HG03575 (cell line): ENCODE measurements around the gene ZNF423.
"Not testable (repeated sequence)": the region's sequence is repeated elsewhere in the genome, so short reads cannot be mapped to it uniquely, and the experiment has no call there.

Experiments
- ATAC-seq: cut with Tn5 transposase; IDR thresholded peaks from one replicate; pipeline ENCODE4 v1.9.1; 2021; ENCODE audit not compliant: unreplicated experiment, insufficient number of reproducible peaks, low FRiP score; ENCODE audit errors: extremely low read depth

The ZNF423 gene

GRCh38 chr16:49855822-49856671 is at the start of gene ZNF423:
Gene ZNF423 (minus strand): TSS chr16:49856112. CDS start chr16:49855774, 338 bp downstream.
- ATAC-seq = no peak

DNA sequence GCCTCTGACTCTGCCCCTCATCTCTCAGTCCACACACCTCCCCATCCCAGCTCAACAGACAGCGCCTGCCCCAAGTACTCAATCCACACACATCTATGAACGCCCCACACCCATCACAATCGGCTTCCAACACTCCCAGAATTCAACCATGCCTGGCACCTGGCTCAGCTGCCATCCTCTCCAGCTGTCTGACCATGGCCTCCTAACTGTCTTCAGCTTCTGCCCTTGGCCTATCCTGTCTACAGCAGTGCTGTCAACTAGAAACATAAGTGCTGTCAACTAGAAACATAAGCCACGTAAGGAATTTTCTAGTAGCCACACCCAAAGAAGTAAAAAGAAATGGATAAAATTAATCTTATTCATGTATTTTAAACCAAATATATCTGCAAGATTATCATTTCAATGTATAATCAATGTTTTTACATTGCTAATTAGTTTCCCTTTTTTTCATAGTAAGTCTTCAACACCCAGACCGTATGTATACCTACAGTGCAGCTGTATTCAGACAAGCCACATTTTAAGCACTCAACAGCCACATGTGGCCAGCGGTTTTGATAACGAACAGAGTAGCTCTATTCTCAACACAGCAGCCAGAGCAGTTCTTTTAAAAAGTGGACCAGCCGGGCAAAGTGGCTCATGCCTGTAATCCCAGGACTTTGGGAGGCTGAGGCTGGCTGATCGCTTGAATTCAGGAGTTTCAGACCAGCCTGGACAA is 48.6 kb upstream of the ZNF423 start:
- no peak for ATAC-seq

DNA sequence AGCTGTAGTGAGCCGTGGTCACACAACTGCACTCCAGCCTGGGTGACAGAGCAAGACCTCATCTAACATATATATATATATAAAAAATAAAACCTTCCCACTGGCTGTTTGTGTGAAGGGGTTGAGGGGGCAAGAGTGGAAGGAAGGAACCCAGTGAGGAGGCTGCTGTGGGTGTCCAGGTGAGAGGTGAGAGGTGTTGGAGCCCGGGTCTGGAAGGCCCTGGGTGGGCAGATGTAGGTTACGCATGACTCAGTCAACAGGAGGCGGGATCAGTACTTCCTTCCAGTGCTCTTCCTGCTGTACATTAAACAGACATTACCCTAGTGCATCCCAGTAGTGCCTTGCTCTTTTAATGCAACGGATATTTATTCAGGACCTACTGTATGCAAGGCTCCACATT is 47.0 kb upstream of the ZNF423 start:
- no peak for ATAC-seq

DNA sequence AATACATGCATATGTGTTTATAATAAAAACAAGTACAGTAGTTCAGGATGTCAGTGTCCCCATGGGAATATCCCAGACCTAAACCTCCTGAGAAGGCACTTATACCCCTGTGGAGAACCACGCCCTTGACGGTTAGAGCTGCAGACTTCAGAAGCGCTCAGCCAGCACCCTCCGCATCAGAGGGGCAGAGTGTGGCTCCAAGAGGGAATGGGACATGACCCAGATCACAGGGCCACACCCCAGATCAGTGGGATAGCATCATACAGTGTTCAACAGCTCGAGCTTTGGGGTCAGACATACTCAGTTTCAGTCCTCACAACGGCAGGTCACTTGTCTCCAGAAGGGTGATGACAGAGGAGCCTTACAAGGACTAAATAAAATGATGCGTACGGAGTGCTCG is 45.8 kb upstream of the ZNF423 start:
- no peak for ATAC-seq

DNA sequence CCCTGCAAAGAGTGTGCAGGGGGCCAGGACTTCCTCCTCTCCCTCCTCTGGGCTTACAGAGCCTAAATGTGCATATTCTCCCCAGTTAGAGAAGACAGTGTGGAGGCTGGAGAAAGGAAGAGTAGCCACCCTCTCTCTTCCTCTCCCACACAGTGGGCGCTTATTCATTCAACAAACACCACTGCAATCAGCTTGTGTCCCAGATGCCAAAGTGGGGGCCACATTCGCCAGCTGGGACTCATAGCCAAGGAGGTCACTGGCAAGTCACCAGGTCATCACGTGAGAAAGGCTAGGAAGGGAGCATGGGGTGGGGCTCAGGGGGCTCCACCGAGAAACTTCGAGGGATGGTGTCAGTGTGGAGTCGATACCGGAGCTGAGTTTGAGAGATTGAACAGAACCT is 45.0 kb upstream of the ZNF423 start:
- no peak for ATAC-seq

DNA sequence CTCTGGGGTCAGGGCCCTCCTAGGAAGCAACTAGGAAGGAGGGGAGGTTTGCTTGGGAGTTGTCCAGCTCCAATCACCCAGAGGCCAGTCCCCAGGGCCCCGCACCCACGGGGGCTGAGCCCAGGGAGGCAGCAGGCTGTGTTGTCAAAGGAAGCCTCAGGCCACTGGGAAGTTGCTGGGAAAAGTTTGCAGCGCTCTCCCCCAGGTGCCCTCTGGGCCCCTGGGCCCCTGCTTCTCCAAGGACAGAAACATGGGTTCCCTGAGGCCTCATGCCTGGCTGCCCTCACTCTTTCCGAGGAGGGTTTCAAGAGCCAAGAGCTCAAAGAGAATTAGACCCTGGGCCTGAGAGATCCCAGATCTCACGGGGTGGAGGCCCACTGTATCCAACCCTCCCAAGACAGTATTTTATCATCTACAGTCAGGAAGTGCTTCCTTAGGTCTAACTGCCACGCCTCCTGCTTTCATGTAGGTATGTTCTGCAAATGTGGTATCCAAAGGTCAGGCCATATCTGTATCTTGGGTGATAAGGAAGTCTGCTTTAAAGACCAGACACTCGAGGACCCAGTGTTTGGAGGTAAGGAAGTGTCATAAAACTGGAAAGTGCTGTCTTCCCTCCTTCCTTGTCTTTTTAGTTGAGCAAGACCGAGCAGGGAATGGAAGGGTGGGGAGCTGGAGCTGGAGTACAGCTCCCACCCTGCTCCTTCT is 44.2 kb upstream of the ZNF423 start:
- ATAC-seq = no peak

- ATAC-seq = no peak
Measured at GRCh38 chr16:49896447-49896964, 40.6 kb upstream of the ZNF423 start.

- ATAC-seq = no peak
Measured at GRCh38 chr16:49890876-49891275, 35.0 kb upstream of the ZNF423 start.

GRCh38 chr16:49889725-49890397 is 33.9 kb upstream of the ZNF423 start:
- no peak for ATAC-seq

DNA sequence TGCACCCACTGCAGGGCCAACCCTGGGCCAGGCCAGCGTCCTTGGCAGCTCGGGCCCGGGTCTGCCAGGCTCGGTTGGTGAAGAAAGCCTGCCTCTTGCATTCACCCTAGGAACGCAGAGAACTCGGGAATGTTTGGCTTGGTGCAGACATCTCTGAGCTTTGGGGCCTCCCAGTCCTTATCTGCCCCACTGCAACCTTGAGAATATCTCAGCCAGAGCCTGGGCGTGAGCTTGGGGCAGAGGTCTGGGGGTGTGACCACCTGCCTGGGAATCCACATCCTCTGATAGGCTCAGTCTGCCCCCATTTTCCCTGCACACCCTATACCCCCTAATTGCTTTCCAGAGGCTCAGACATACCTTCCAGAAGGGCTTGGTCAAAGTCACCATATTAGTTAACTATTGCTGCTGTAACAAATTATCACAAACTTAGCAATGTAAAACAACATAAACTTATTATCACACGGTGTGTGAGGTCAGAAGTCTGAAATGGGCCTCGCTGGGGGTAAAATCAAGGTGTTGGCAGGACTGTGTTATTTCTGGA is 30.7 kb upstream of the ZNF423 start:
- ATAC-seq = no peak

GRCh38 chr16:49884033-49885015 is 28.4 kb upstream of the ZNF423 start:
- no peak for ATAC-seq

- no peak for ATAC-seq
Measured at GRCh38 chr16:49883076-49884014, 27.4 kb upstream of the ZNF423 start.

- no peak for ATAC-seq
Measured at GRCh38 chr16:49881890-49882289, 26.0 kb upstream of the ZNF423 start.

- ATAC-seq = not testable (repeated sequence)
Measured at GRCh38 chr16:49878540-49878939, 22.6 kb upstream of the ZNF423 start.

DNA sequence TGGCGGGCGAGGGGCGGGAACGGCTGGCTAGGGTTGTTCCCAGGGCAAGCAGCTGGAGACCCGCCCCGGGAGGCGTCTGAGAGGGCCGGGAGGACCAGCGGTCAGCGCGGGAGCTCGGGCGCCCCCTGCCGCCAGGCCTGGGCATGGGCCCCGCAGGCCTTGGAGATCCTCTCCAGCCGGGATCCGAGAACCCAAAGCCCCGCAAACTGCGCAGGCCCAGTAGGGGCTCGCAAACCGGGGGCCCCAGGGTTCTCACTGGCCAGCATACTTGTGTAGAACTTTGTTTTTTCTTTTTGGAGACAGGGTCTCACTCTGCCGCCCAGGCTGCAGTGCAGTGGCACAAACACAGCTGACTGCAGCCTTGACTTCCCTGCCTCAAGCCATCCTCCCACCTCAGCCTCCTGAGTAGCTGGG is 20.8 kb upstream of the ZNF423 start:
- ATAC-seq = no peak

- ATAC-seq = no peak
Measured at GRCh38 chr16:49875806-49876715, 20.1 kb upstream of the ZNF423 start.
